ENCODE measurements around the gene CCDC12.

Gene CCDC12

DNA sequence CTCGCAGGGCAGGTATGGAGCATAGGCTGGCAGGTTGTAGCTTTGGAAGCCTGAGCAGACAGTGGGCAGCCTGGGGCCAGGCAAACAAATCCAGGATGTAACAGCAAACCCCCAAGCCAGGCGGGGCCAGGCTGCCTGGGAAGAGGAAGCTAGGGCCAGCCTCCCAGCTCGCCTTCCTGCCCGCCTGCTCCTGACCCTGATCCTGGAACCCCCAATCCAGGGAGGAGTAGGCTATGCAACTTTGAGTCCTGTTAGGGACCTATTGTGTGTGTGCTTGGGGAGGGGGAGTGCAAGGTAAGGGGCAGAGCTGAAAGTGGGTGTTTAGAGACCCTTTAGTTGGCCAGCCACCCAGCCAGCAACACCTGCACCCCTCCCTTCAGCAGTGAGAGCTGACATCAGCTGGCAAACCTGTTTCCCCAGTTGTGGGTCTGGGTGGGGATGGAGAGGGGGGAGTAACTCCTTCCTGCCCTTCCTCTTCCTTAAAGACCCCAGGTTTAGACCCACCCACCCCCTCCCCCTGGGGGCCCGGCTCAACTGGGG lies 5.5 kb upstream of the CCDC12 start:
- Histone ChIP-seq H3K27ac (no peak overlapping the region), H3K4me3 (no peak overlapping the region), H3K9me3 (ENCODE audit: low read depth, low read length) (no peaks in the 10 kb centered on the region), H3K9ac (ENCODE audit: insufficient read length) (no peak overlapping the region), H3K36me3 (ENCODE audit: insufficient read depth, low read length) (no peaks in the 10 kb centered on the region)
- DNase-seq (ENCODE audit: low read depth, low spot score): no peak
- TF ChIP-seq FOXP2 (optimal IDR thresholded peaks at IDR 0.05; ENCODE audit: control extremely low read depth, extremely low read length, insufficient read depth) (no peak), POLR2AphosphoS5 (IDR thresholded peaks at IDR 0.05; ENCODE audit: borderline replicate concordance, low read depth, low read length) (no peak)

- no peak for TF ChIP-seq POLR2AphosphoS5 (IDR thresholded peaks at IDR 0.05; ENCODE audit: borderline replicate concordance, low read depth, low read length)
- TF ChIP-seq FOXP2 (optimal IDR thresholded peaks at IDR 0.05; ENCODE audit: control extremely low read depth, extremely low read length, insufficient read depth): no peak
- no peak for TF ChIP-seq EZH2 (IDR thresholded peaks at IDR 0.05)
- Histone ChIP-seq H3K9me3 (ENCODE audit: low read depth, low read length) (no peaks in the 10 kb centered on the region), H3K27ac (no peak overlapping the region), H3K36me3 (ENCODE audit: insufficient read depth, low read length) (no peaks in the 10 kb centered on the region), H3K9ac (ENCODE audit: insufficient read length) (peak overlapping the region; percentile 53), H3K4me3 (peak overlapping the region; percentile 75)
- no peak for DNase-seq (ENCODE audit: low read depth, low spot score)
These were observed 3.5 kb upstream of the CCDC12 start for GRCh38 chr3:46979958-46980497.

DNA sequence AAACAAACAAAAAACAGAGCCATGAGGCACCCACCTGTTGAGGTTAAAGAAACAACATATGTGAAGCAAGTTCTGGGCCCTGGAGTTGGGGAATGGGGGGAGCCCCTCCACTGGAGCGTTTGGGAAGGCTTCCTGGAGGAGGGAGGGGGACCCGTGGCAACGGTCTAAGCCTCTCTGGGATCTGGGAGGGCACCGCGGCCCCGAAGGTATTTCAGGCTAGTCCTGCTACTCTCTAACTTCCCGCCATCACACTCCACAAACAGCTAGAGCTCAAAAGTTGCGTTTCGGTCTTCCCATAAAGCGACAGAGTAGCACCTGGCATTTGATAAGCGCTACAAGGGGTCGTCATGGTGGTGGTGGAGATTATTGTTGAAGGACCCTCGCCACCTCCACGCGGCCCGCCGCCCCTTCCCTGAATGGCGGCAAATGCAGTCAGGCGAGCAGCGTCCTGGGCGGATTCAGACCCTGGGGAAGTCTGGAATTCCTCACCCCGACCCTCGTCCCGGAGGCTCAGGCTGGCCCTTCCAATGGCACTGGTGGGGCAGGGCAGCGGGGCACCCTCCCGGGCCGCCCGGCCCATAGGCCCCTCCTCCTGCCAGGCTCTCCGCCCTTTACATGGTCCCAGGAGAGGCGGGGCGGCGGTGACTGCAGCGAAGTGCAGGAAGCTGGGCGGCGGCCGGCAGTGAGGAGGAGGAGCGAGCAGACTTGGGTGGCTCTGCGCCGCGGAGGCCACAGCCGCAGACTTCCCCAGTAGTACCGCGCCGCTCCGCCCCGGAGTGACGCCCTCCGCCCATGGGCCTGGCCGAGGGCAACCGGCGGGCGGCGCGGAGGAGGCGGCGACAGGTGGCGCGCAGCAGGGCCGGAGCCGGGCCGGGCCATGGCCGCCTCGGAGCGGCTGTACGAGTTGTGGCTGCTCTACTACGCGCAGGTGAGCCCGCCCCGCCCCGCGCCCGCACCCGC lies 2.7 kb upstream of the CCDC12 start, which contains the start of gene NBEAL2:
TSS of gene NBEAL2 (plus strand) at position 682 of the 960 bp plus-strand sequence. CDS start at position 878, 196 bp downstream.
- TF ChIP-seq POLR2AphosphoS5 (IDR thresholded peaks at IDR 0.05; ENCODE audit: borderline replicate concordance, low read depth, low read length) (peak; percentile 77; the same call in 1 of the 2 replicates), FOXP2 (optimal IDR thresholded peaks at IDR 0.05; ENCODE audit: control extremely low read depth, extremely low read length, insufficient read depth) (no peak)
- H3K27ac ChIP-seq: no peak within 1 kb of the TSS
- DNase-seq (ENCODE audit: low read depth, low spot score): no peak
- H3K9me3 ChIP-seq (ENCODE audit: low read depth, low read length): no peaks in the 10 kb centered on the region
- H3K36me3 ChIP-seq (ENCODE audit: insufficient read depth, low read length): peaks cover 2% of the 10 kb centered on the region; the same call in 1 of the 2 replicates
- H3K4me3 ChIP-seq: peak within 1 kb of the TSS; percentile 75
- peak within 1 kb of the TSS; percentile 53 for H3K9ac ChIP-seq (ENCODE audit: insufficient read length)

- Histone ChIP-seq H3K9me3 (ENCODE audit: low read depth, low read length) (no peaks in the 10 kb centered on the region), H3K4me3 (no peak overlapping the region), H3K9ac (ENCODE audit: insufficient read length) (no peak overlapping the region), H3K27ac (no peak overlapping the region), H3K36me3 (ENCODE audit: insufficient read depth, low read length) (peaks cover 5% of the 10 kb centered on the region; the same call in 1 of the 2 replicates)
- TF ChIP-seq FOXP2 (optimal IDR thresholded peaks at IDR 0.05; ENCODE audit: control extremely low read depth, extremely low read length, insufficient read depth) (no peak), EZH2 (IDR thresholded peaks at IDR 0.05) (no peak), POLR2AphosphoS5 (IDR thresholded peaks at IDR 0.05; ENCODE audit: borderline replicate concordance, low read depth, low read length) (no peak)
- DNase-seq (ENCODE audit: low read depth, low spot score): no peak
These were observed 1.8 kb upstream of the CCDC12 start for GRCh38 chr3:46978381-46978780.

- TF ChIP-seq FOXP2 (optimal IDR thresholded peaks at IDR 0.05; ENCODE audit: control extremely low read depth, extremely low read length, insufficient read depth) (no peak), EZH2 (IDR thresholded peaks at IDR 0.05) (no peak), POLR2AphosphoS5 (IDR thresholded peaks at IDR 0.05; ENCODE audit: borderline replicate concordance, low read depth, low read length) (no peak)
- no peak for DNase-seq (ENCODE audit: low read depth, low spot score)
- no peak overlapping the region for H3K9ac ChIP-seq (ENCODE audit: insufficient read length)
- H3K36me3 ChIP-seq (ENCODE audit: insufficient read depth, low read length): peaks cover 5% of the 10 kb centered on the region; the same call in 1 of the 2 replicates
- no peak overlapping the region for H3K27ac ChIP-seq
- H3K4me3 ChIP-seq: no peak overlapping the region
- H3K9me3 ChIP-seq (ENCODE audit: low read depth, low read length): no peaks in the 10 kb centered on the region
These were observed 1.3 kb upstream of the CCDC12 start for GRCh38 chr3:46977811-46978195.

DNA sequence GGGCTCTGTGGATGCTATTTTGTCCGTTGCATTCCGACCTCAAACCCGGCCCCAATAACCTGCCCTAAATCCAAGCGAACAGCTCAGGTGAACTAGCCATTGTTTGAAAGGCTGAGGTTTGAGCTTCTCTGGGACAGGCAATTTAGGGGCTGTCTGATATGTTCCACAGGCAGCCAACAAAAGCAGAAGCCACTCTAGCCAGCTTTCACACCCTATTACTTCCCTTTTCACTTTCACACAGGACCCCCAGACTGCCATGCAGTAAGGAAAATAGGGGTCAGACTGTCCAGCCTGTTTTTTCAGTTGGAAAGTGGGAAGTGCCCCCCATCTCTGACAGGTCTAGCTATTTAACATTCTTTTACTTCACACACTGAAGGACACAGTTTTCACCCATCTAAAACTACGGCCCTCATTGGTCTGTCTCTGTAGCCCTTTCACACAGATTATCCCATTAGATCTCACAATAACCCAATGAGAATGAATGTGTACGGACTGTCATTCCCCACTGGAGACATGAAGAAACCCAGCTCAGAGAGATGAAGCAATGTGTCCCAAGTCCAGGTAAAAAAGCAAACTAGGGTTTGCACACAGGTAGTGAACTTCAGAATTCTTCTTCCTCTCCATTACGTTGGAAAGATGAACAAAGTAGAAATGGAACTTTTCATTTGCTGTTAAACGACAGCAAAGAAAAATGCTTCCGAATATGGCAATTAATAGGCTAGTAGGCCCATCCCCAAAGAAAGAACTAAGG lies 1.9 kb downstream of the CCDC12 start:
- Histone ChIP-seq H3K27ac (no peak overlapping the region), H3K9me3 (ENCODE audit: low read depth, low read length) (no peaks in the 10 kb centered on the region), H3K4me3 (no peak overlapping the region), H3K9ac (ENCODE audit: insufficient read length) (no peak overlapping the region), H3K36me3 (ENCODE audit: insufficient read depth, low read length) (peaks cover 5% of the 10 kb centered on the region; the same call in 1 of the 2 replicates)
- no peak for DNase-seq (ENCODE audit: low read depth, low spot score)
- TF ChIP-seq FOXP2 (optimal IDR thresholded peaks at IDR 0.05; ENCODE audit: control extremely low read depth, extremely low read length, insufficient read depth): no peak
- no peak for TF ChIP-seq POLR2AphosphoS5 (IDR thresholded peaks at IDR 0.05; ENCODE audit: borderline replicate concordance, low read depth, low read length)
- no peak for TF ChIP-seq EZH2 (IDR thresholded peaks at IDR 0.05)

DNA sequence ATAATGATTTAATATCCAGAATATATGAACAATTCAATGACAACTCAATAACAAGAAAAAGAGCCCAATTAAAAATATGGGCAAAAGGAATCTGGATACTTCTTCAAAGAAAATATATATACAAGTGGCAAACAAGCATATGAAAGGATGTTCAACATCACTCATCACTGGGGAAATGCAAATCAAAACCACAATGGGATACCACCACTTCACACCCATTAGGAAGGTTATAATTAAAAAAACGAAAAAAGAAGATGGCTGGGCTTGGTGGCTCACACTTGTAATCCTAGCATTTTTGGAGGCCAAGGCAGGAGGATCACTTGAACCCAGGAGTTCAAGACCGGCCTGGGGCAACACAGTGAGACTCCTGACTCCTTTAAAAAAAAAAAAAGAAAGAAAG lies 4.1 kb downstream of the CCDC12 start:
- no peak overlapping the region for H3K4me3 ChIP-seq
- H3K9me3 ChIP-seq (ENCODE audit: low read depth, low read length): no peaks in the 10 kb centered on the region
- H3K9ac ChIP-seq (ENCODE audit: insufficient read length): no peak overlapping the region
- H3K27ac ChIP-seq: no peak overlapping the region
- TF ChIP-seq FOXP2 (optimal IDR thresholded peaks at IDR 0.05; ENCODE audit: control extremely low read depth, extremely low read length, insufficient read depth) (no peak), POLR2AphosphoS5 (IDR thresholded peaks at IDR 0.05; ENCODE audit: borderline replicate concordance, low read depth, low read length) (no peak), EZH2 (IDR thresholded peaks at IDR 0.05) (no peak)
- H3K36me3 ChIP-seq (ENCODE audit: insufficient read depth, low read length): peaks cover 5% of the 10 kb centered on the region; the same call in 1 of the 2 replicates
- no peak for DNase-seq (ENCODE audit: low read depth, low spot score)

Data from SK-N-MC (cell line).